Stimulated activated CD8-positive, alpha-beta memory T cell treated with anti-CD3 and anti-CD28 coated beads, Interleukin-2, amount 100 ng/mL, for 1 hour (primary cell): Measurements from ENCODE around the gene SMDT1.
"Not testable (repeated sequence)": the region's sequence is repeated elsewhere in the genome, so short reads cannot be mapped to it uniquely, and the experiment has no call there.

Source experiments
- DNase-seq, 2 donors: peaks; one replicate each; pipeline ENCODE4 v3.0.0-alpha.2; 2020; ENCODE audit warnings: low read depth in 2 of 2

SMDT1 gene

GRCh38 chr22:42111798-42112197 lies 32.3 kb downstream of the SMDT1 start:
- DNase-seq: no peak

- DNase-seq: not testable (repeated sequence)
Observed at GRCh38 chr22:42112793-42113192, 33.3 kb downstream of the SMDT1 start.

- DNase-seq: no peak
Observed at GRCh38 chr22:42114721-42115120, 35.2 kb downstream of the SMDT1 start.

GRCh38 chr22:42115420-42115830 lies 35.9 kb downstream of the SMDT1 start:
- not testable (repeated sequence) for DNase-seq

- no peak for DNase-seq
Observed at GRCh38 chr22:42116848-42117424, 37.4 kb downstream of the SMDT1 start.

- not testable (repeated sequence) for DNase-seq
Observed at GRCh38 chr22:42120231-42121021, 40.9 kb downstream of the SMDT1 start.

- DNase-seq: not testable (repeated sequence)
Observed at GRCh38 chr22:42123529-42123928, 44.0 kb downstream of the SMDT1 start.

- DNase-seq: no peak
Observed at GRCh38 chr22:42127606-42128005, 48.1 kb downstream of the SMDT1 start.

- not testable (repeated sequence) for DNase-seq
Observed at GRCh38 chr22:42128007-42128406, 48.5 kb downstream of the SMDT1 start.

- not testable (repeated sequence) for DNase-seq
Observed at GRCh38 chr22:42128776-42129694, 49.5 kb downstream of the SMDT1 start.

- DNase-seq: not testable (repeated sequence)
Observed at GRCh38 chr22:42130182-42130581, 50.7 kb downstream of the SMDT1 start.

GRCh38 chr22:42130639-42131431 lies 51.3 kb downstream of the SMDT1 start, which contains the start of gene CYP2D6:
TSS of gene CYP2D6 (minus strand) at chr22:42130810. CDS start at chr22:42130791, 19 bp downstream.
- DNase-seq: not testable (repeated sequence)

GRCh38 chr22:42131562-42131961 lies 52.1 kb downstream of the SMDT1 start:
- no peak for DNase-seq

GRCh38 chr22:42132457-42132856 lies 53.0 kb downstream of the SMDT1 start:
- DNase-seq: no peak
